HepG2 (cell line): ENCODE measurements around the gene CDC42EP4. TPM values are rescaled to one million over a fixed set of nuclear protein-coding genes. Genes with fewer than 3 reads are reported as not detected.

Experiments used
- ATAC-seq: fragments of 200-7000 bp; cut with Tn5 transposase; 3 replicates; pipeline ENCODE4 v1.9.1; 2020; ENCODE audit warnings: mild to moderate bottlenecking, moderate library complexity
- BruUV-seq: library from RNA; stranded (reverse); fragments of 400-500 nt; replicated peaks from 2 replicates; lab custom pipeline; 2021; lab: Mats Ljungman, UMichigan
- CTCF ChIA-PET: fragments of 300-600 bp; formaldehyde crosslinking; extraction: SDS; loops from one replicate; lab custom pipeline; 2021; ENCODE audit warnings: low total read pairs, inconsistent platforms, low intra/inter-chr PET ratio; lab: Yijun Ruan, JAX
- POLR2A ChIA-PET: fragments of 350-600 bp; sonication (Branson Sonifier 250); formaldehyde crosslinking; loops from one replicate; lab custom pipeline; 2020; ENCODE audit warnings: antibody characterized with exemption, inconsistent platforms; lab: Yijun Ruan, JAX
- DNase-seq: peaks from one replicate; pipeline ENCODE4 v3.0.0-alpha.2; 2015; ENCODE audit warnings: low spot score
- FAIRE-seq: peaks from 3 replicates; lab custom pipeline; 2011; peaks lifted over from hg19 to GRCh38; lab: Jason Lieb, UNC
- H2AFZ ChIP-seq: one replicate; pipeline ENCODE4 v1.6.1; 2011; ENCODE audit warnings: low read length, inconsistent platforms
- H3K27ac ChIP-seq: fragments of 300-600 bp; 3 replicates; pipeline ENCODE4 v1.8.0; 2011; ENCODE audit warnings: mixed run types, mild to moderate bottlenecking, mixed read lengths, low read length, inconsistent platforms; ENCODE audit not compliant: insufficient read depth; ENCODE audit errors: extremely low read length
- H3K27me3 ChIP-seq, 2 experiments: fragments of 200-600 bp in 1 of 2; 2 replicates in 1 of 2; 3 replicates in 1 of 2; pipeline versions ENCODE4 v1.6.0 to v1.8.0; 2011; ENCODE audit warnings: low read length in 2 of 2, mild to moderate bottlenecking in 2 of 2, moderate library complexity in 2 of 2, inconsistent platforms in 1 of 2; ENCODE audit not compliant: insufficient read depth in 2 of 2, control insufficient read depth in 1 of 2
- H3K36me3 ChIP-seq, 2 experiments: fragments of 200-600 bp in 1 of 2; replicated peaks in 1 of 2; 2 replicates in 1 of 2; 3 replicates in 1 of 2; pipeline versions ENCODE4 v1.5.1 to v1.8.0; 2011; ENCODE audit warnings: low read length in 2 of 2, inconsistent platforms in 1 of 2; ENCODE audit not compliant: insufficient read depth in 2 of 2, control insufficient read depth in 1 of 2
- H3K4me1 ChIP-seq: 2 replicates; pipeline ENCODE4 v1.5.1; 2012; ENCODE audit warnings: low read length, inconsistent platforms; ENCODE audit not compliant: insufficient read depth
- H3K4me2 ChIP-seq: 2 replicates; pipeline ENCODE4 v1.6.0; 2011; ENCODE audit warnings: low read depth, low read length, inconsistent platforms
- H3K4me3 ChIP-seq, 3 experiments: fragments of 200-600 bp in 1 of 3; sonication (generic), shearing (Covaris generic) in 1 of 3; replicated peaks in 1 of 3; 2 replicates each; pipeline ENCODE4 v1.5.1; 2011 to 2016; ENCODE audit warnings: low read length in 3 of 3, inconsistent platforms in 2 of 3, low read depth in 2 of 3, mild to moderate bottlenecking in 2 of 3, control low read depth in 1 of 3, mixed read lengths in 1 of 3; ENCODE audit not compliant: insufficient read depth in 1 of 3
- H3K79me2 ChIP-seq: one replicate; pipeline ENCODE4 v1.6.1; 2011; ENCODE audit warnings: low read length, inconsistent platforms; ENCODE audit not compliant: insufficient read depth
- H3K9ac ChIP-seq: 2 replicates; pipeline ENCODE4 v1.6.0; 2011; ENCODE audit warnings: mild to moderate bottlenecking, low read depth, low read length, inconsistent platforms; ENCODE audit not compliant: insufficient read depth
- H3K9me3 ChIP-seq: 2 replicates; pipeline ENCODE4 v1.5.1; 2012; ENCODE audit warnings: mild to moderate bottlenecking, low read length
- H4K20me1 ChIP-seq: 2 replicates; pipeline ENCODE4 v1.6.0; 2011; ENCODE audit warnings: inconsistent platforms, mild to moderate bottlenecking, low read length, moderate library complexity; ENCODE audit not compliant: insufficient read depth
- ADNP ChIP-seq: sonication (generic); formaldehyde crosslinking; IDR thresholded peaks from 2 replicates; pipeline ENCODE4 v1.4.0; 2020; ENCODE audit warnings: missing genetic modification reagents
- ISL2 ChIP-seq: sonication (generic); formaldehyde crosslinking; IDR thresholded peaks from 2 replicates; pipeline ENCODE4 v1.5.0; 2020; ENCODE audit warnings: missing genetic modification reagents
- TCF7 ChIP-seq: sonication (generic); IDR thresholded peaks from 2 replicates; pipeline ENCODE4 v1.6.1; 2016; ENCODE audit warnings: antibody characterized with exemption, low read depth
- ZBTB3 ChIP-seq: sonication (generic); formaldehyde crosslinking; IDR thresholded peaks from 2 replicates; pipeline ENCODE4 v1.4.0; 2020; ENCODE audit warnings: low read depth, mild to moderate bottlenecking, moderate library complexity, missing genetic modification reagents, borderline replicate concordance
- ZFP36 ChIP-seq: fragments of 150-350 bp; IDR thresholded peaks from 2 replicates; pipeline ENCODE4 v1.6.1; 2018; ENCODE audit warnings: borderline replicate concordance, low read length, low read depth; ENCODE audit not compliant: partially characterized antibody
- ZNF18 ChIP-seq: sonication (generic); formaldehyde crosslinking; IDR thresholded peaks from 2 replicates; pipeline ENCODE4 v1.8.0; 2022; ENCODE audit warnings: mild to moderate bottlenecking, missing genetic modification reagents; ENCODE audit not compliant: insufficient replicate concordance
- ZNF180 ChIP-seq: sonication (generic); formaldehyde crosslinking; IDR thresholded peaks from 2 replicates; pipeline ENCODE4 v1.4.0; 2020; ENCODE audit warnings: low read depth, missing genetic modification reagents, borderline replicate concordance
- ZNF256 ChIP-seq: sonication (generic); formaldehyde crosslinking; conservative IDR thresholded peaks from 2 replicates; pipeline ENCODE4 v1.4.0; 2020; ENCODE audit warnings: missing genetic modification reagents
- ZNF615 ChIP-seq: sonication (generic); formaldehyde crosslinking; IDR thresholded peaks from 2 replicates; pipeline ENCODE4 v1.5.0; 2020; ENCODE audit warnings: mild to moderate bottlenecking, missing genetic modification reagents, borderline replicate concordance
- ZNF883 ChIP-seq: sonication (generic); formaldehyde crosslinking; IDR thresholded peaks from 2 replicates; pipeline ENCODE4 v1.5.1; 2020; ENCODE audit warnings: mild to moderate bottlenecking, missing genetic modification reagents; ENCODE audit errors: not compliant biosample characterization
- WGBS: methylation state at CpG from one replicate; pipeline ENCODE4 v1.1.6; 2017; ENCODE audit warnings: low lambda C conversion rate; 5-methylcytosine and 5-hydroxymethylcytosine counted together
- in situ Hi-C: cut with HindIII; loops from 2 replicates; pipeline ENCODE4 v1.10.0; 2017; ENCODE audit warnings: low pct_unique_long_range_greater_than_20kb; ENCODE audit not compliant: extremely low pct_ligation_motif_present
- intact Hi-C: fragments of 100-400 bp; cut with micrococcal nuclease; formaldehyde crosslinking; loops from one replicate; pipeline ENCODE4 v1.10.0; 2022; ENCODE audit not compliant: unreplicated experiment
- polyA plus RNA-seq, 8 experiments: library from polyadenylated mRNA; depleted of rRNA in 3 of 8; stranded (reverse) in 7 of 8; unstranded in 1 of 8; fragments of >200 nt; fragmentation: Illumina TruSeq in 4 of 8; extraction: Trizol in 4 of 8; gene quantifications; 2 replicates each; pipeline versions ENCODE4 v1.2.1 to v1.2.3, GENCODE V29; 2011 to 2016; ENCODE audit warnings: low read depth in 4 of 8, missing spikeins in 1 of 8, mixed read lengths in 1 of 8; ENCODE audit not compliant: insufficient read depth in 1 of 8
- total RNA-seq, 5 experiments: library from RNA; depleted of rRNA; stranded (reverse); fragments of >200 nt; fragmentation: Illumina TruSeq; extraction: Trizol; gene quantifications; 2 replicates each; pipeline ENCODE4 v1.2.3, GENCODE V29; 2016; ENCODE audit warnings: low read depth in 1 of 5
- TF ChIP-seq, protein P1 (sequence below): sonication (generic); formaldehyde crosslinking; IDR thresholded peaks from 2 replicates; pipeline ENCODE4 v1.4.0; 2020; ENCODE audit warnings: mild to moderate bottlenecking, missing genetic modification reagents

Gene CDC42EP4
- total and polyA plus RNA-seq, 2 of the 13 experiments (the other 11 are each of a cell fraction or from before 2014, with no cell fraction given) = 19.0 to 54.0 TPM

GRCh38 chr17:73334771-73335513, 23.1 kb upstream of the CDC42EP4 start:
- TF ChIP-seq ZNF18 (CRISPR knock-in tag) (no peak), ZNF615 (CRISPR knock-in tag) (no peak), ZNF883 (CRISPR knock-in tag) (no peak), ADNP (no peak), TCF7 (no peak), ISL2 (CRISPR knock-in tag) (no peak), ZFP36 (no peak), ZNF180 (CRISPR knock-in tag) (no peak), ZNF256 (CRISPR knock-in tag) (no peak), ZBTB3 (CRISPR knock-in tag) (no peak)
- TF ChIP-seq, protein P1, sequence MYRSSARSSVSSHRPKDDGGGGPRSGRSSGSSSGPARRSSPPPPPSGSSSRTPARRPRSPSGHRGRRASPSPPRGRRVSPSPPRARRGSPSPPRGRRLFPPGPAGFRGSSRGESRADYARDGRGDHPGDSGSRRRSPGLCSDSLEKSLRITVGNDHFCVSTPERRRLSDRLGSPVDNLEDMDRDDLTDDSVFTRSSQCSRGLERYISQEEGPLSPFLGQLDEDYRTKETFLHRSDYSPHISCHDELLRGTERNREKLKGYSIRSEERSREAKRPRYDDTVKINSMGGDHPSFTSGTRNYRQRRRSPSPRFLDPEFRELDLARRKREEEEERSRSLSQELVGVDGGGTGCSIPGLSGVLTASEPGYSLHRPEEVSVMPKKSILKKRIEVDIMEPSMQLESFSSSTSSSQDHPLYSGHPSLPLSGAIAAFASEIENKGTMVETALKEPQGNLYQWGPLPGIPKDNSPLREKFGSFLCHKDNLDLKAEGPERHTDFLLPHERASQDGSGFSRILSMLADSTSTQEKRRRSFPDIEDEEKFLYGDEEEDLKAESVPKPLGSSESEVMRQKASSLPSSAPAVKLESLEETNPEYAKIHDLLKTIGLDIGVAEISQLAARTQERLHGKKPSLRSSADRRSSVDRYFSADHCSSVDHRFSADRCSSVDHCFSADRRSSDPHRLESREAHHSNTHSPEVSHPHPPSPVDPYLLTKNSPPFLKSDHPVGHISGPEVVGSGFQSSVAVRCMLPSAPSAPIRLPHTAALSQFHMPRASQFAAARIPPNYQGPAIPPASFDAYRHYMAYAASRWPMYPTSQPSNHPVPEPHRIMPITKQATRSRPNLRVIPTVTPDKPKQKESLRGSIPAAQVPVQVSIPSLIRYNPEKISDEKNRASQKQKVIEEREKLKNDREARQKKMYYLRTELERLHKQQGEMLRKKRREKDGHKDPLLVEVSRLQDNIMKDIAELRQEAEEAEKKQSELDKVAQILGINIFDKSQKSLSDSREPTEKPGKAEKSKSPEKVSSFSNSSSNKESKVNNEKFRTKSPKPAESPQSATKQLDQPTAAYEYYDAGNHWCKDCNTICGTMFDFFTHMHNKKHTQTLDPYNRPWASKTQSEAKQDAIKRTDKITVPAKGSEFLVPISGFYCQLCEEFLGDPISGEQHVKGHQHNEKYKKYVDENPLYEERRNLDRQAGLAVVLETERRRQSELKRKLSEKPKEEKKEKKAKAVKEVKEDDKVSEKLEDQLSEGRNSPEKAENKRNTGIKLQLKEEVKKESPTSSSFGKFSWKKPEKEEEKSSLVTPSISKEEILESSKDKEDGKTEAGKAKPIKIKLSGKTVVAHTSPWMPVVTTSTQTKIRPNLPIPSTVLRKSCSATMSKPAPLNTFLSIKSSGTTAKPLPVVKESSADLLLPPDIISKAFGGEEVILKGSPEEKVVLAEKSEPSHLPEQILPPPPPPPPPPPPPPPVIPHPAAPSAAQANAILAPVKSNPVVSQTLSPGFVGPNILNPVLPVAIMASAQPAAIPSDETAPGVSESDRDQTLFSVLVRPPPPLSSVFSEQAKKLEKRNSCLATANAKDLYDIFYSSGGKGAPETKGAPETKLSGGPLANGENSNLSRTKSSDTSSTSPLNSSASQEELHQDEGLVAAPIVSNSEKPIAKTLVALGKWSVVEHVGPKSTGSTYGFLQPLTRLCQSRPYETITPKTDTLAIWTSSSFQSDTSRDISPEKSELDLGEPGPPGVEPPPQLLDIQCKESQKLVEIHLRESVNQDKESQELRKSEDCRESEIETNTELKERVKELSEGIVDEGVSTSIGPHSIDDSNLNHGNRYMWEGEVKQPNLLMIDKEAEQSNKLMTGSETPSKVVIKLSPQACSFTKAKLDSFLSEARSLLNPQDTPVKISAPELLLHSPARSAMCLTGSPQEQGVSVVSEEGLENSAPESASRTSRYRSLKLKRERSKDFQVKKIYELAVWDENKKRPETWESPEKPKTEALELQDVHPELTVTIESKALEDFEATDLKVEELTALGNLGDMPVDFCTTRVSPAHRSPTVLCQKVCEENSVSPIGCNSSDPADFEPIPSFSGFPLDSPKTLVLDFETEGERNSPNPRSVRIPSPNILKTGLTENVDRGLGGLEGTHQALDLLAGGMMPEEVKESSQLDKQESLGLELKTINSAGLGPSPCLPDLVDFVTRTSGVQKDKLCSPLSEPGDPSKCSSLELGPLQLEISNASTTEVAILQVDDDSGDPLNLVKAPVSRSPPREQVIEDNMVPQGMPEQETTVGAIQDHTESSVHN (CRISPR knock-in tag) = no peak
- POLR2A ChIA-PET = no interaction called here
- no peak for DNase-seq
- BruUV-seq = no TSS peak
- H3K4me2 ChIP-seq = no peak overlapping the region
- H3K79me2 ChIP-seq = no peaks in the 10 kb centered on the region
- CTCF ChIA-PET = no interaction called here
- peaks cover 29% of the 10 kb centered on the region for H3K4me1 ChIP-seq
- no peak for FAIRE-seq
- H3K4me3 ChIP-seq = no peak overlapping the region
- H3K9ac ChIP-seq = no peak overlapping the region
- H3K27ac ChIP-seq = no peak overlapping the region
- H2AFZ ChIP-seq = no peak overlapping the region
- intact Hi-C loops (no loop called here), in situ Hi-C loops (no loop called here)
- H3K9me3 ChIP-seq = no peaks in the 10 kb centered on the region
- H3K36me3 ChIP-seq = no peaks in the 10 kb centered on the region
- no peak for ATAC-seq
- 40% methylated on average over 8 of the region's 12 CpGs for WGBS
- no peaks in the 10 kb centered on the region for H4K20me1 ChIP-seq
- H3K27me3 ChIP-seq = peaks cover 7 to 56% of the 10 kb centered on the region in 2 experiments; a peak in 4 of 5 replicates
